Measurements from ENCODE around the gene CNOT6. TPM values are rescaled to one million over a fixed set of nuclear protein-coding genes. Genes with fewer than 3 reads are reported as not detected.

CNOT6 gene
- total RNA-seq, 1 donor from 2014 or later, result 24.9 TPM

DNA sequence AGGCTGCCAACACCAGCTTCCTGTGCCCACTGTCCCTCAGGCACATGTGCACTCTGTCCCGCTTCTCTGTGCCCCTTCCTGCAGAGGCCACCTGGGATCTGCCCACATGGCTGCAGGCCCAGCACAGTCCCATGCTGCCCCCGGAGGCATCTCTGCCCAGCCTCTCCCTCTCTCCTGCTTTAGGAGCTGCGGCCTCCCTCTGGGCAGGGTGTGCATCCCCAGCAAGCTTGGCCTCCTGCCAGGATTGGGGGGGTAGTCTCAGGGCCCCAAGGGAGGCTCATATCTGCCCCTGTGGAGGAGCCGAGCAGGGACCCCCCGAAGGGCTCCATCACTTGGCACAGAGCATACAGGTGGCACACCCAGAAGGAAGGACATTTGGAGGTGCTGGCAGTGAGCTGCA is 130.4 kb downstream of the CNOT6 start:
- Mint-ChIP-seq H3K4me1 (no peaks in the 10 kb centered on the region), H3K9me3 (no peaks in the 10 kb centered on the region), H3K27me3 (peaks cover 1% of the 10 kb centered on the region), H3K27ac (no peak overlapping the region), H3K36me3 (ENCODE audit: low read depth) (no peaks in the 10 kb centered on the region), H3K4me3 (no peak overlapping the region)
- ATAC-seq (ENCODE audit: low read depth) (no peak), DNase-seq (no peak)
- ChIA-PET POLR2A (no interaction called here), CTCF (no interaction called here)
- intact Hi-C loops (cut with micrococcal nuclease), result no loop called here
- no peak for TF ChIP-seq CTCF (IDR thresholded peaks at IDR 0.05)

GRCh38 chr5:180625125-180625790 is 131.1 kb downstream of the CNOT6 start:
- TF ChIP-seq CTCF (IDR thresholded peaks at IDR 0.05), result no peak
- H3K9me3 Mint-ChIP-seq, result no peaks in the 10 kb centered on the region
- ChIA-PET POLR2A (no interaction called here), CTCF (no interaction called here)
- H3K27me3 Mint-ChIP-seq, result no peaks in the 10 kb centered on the region
- DNase-seq (no peak), ATAC-seq (ENCODE audit: low read depth) (no peak)
- intact Hi-C loops (cut with micrococcal nuclease), result no loop called here
- no peak overlapping the region for H3K4me3 Mint-ChIP-seq
- no peaks in the 10 kb centered on the region for H3K36me3 Mint-ChIP-seq (ENCODE audit: low read depth)
- no peak overlapping the region for H3K27ac Mint-ChIP-seq
- no peaks in the 10 kb centered on the region for H3K4me1 Mint-ChIP-seq

GRCh38 chr5:180625791-180626660 is 131.8 kb downstream of the CNOT6 start:
- no peaks in the 10 kb centered on the region for H3K4me1 Mint-ChIP-seq
- POLR2A ChIA-PET, result no interaction called here
- no peaks in the 10 kb centered on the region for H3K9me3 Mint-ChIP-seq
- H3K36me3 Mint-ChIP-seq (ENCODE audit: low read depth), result no peaks in the 10 kb centered on the region
- no peak for TF ChIP-seq CTCF (IDR thresholded peaks at IDR 0.05)
- intact Hi-C loops (cut with micrococcal nuclease), result no loop called here
- CTCF ChIA-PET, result no interaction called here
- ATAC-seq (ENCODE audit: low read depth) (no peak), DNase-seq (no peak)
- H3K27ac Mint-ChIP-seq, result no peak overlapping the region
- H3K4me3 Mint-ChIP-seq, result no peak overlapping the region
- H3K27me3 Mint-ChIP-seq, result no peaks in the 10 kb centered on the region

- POLR2A ChIA-PET, result no interaction called here
- TF ChIP-seq CTCF (IDR thresholded peaks at IDR 0.05), result no peak
- no peak overlapping the region for H3K27ac Mint-ChIP-seq
Observed at GRCh38 chr5:180626661-180627385, 132.6 kb downstream of the CNOT6 start.

More at GRCh38 chr5:180626661-180627385, 132.6 kb downstream of the CNOT6 start:
- Mint-ChIP-seq H3K36me3 (ENCODE audit: low read depth) (no peaks in the 10 kb centered on the region), H3K27me3 (no peaks in the 10 kb centered on the region), H3K9me3 (no peaks in the 10 kb centered on the region), H3K4me3 (no peak overlapping the region), H3K4me1 (no peaks in the 10 kb centered on the region)
- CTCF ChIA-PET, result no interaction called here
- ATAC-seq (ENCODE audit: low read depth) (no peak), DNase-seq (no peak)
- intact Hi-C loops (cut with micrococcal nuclease), result no loop called here

Data from activated B cell treated with CpG ODN at 0.5 μM for 24 hours (primary cell).